GM12878 (cell line): ENCODE measurements around the gene ABCF1. TPM values are rescaled to one million over a fixed set of nuclear protein-coding genes. Genes with fewer than 3 reads are reported as not detected.

Experiments
- BCL3 ChIP-seq: IDR thresholded peaks from 2 replicates; pipeline ENCODE4 v1.6.1; 2011; ENCODE audit warnings: borderline replicate concordance, low read depth, mild to moderate bottlenecking, moderate library complexity, low read length; ENCODE audit not compliant: insufficient read depth, poor library complexity, severe bottlenecking
- BRCA1 ChIP-seq: IDR thresholded peaks from 2 replicates; pipeline ENCODE4 v1.6.1; 2011; ENCODE audit warnings: low read depth, low read length, improper control_type of control experiment
- CTCF ChIP-seq, 3 experiments: IDR thresholded peaks in 2 of 3; conservative IDR thresholded peaks in 1 of 3; 2 replicates each; pipeline ENCODE4 v1.5.1; 2011; ENCODE audit warnings: low read depth in 3 of 3, low read length in 3 of 3, mild to moderate bottlenecking in 3 of 3, control low read depth in 2 of 3, moderate library complexity in 2 of 3, inconsistent platforms in 1 of 3, mixed read lengths in 1 of 3; ENCODE audit not compliant: control insufficient read depth in 2 of 3, insufficient read depth in 1 of 3; ENCODE audit errors: extremely low read depth in 1 of 3
- IKZF1 ChIP-seq: fragments of 450-650 bp; conservative IDR thresholded peaks from 2 replicates; pipeline ENCODE4 v1.6.1; 2017; ENCODE audit warnings: antibody characterized with exemption, mild to moderate bottlenecking
- IKZF2 ChIP-seq, 2 experiments: fragments of 450-650 bp; IDR thresholded peaks; 2 replicates each; pipeline ENCODE4 v1.6.1; 2017; ENCODE audit warnings: mild to moderate bottlenecking in 2 of 2, moderate library complexity in 2 of 2
- LARP7 ChIP-seq: fragments of 450-650 bp; IDR thresholded peaks from 2 replicates; pipeline ENCODE4 v1.6.1; 2017; ENCODE audit warnings: mild to moderate bottlenecking
- POLR2AphosphoS5 ChIP-seq: IDR thresholded peaks from 2 replicates; pipeline ENCODE4 v1.6.1; 2011; ENCODE audit warnings: mild to moderate bottlenecking, low read length, inconsistent platforms
- USF1 ChIP-seq: IDR thresholded peaks from 2 replicates; pipeline ENCODE4 v1.6.1; 2011; ENCODE audit warnings: borderline replicate concordance, low read depth, mild to moderate bottlenecking, moderate library complexity, mixed read lengths, low read length; ENCODE audit not compliant: insufficient read depth; ENCODE audit errors: extremely low read length
- WRNIP1 ChIP-seq: IDR thresholded peaks from 2 replicates; pipeline ENCODE4 v1.6.1; 2011; ENCODE audit warnings: low read depth, low read length, improper control_type of control experiment, borderline replicate concordance
- ZBTB11 ChIP-seq: fragments of 450-650 bp; formaldehyde crosslinking; IDR thresholded peaks from 2 replicates; pipeline ENCODE4 v1.5.0; 2022; ENCODE audit warnings: mild to moderate bottlenecking, missing genetic modification characterization
- ZNF687 ChIP-seq: fragments of 450-650 bp; IDR thresholded peaks from 2 replicates; pipeline ENCODE4 v1.6.1; 2017; ENCODE audit warnings: mild to moderate bottlenecking, moderate library complexity
- ZSCAN29 ChIP-seq: fragments of 450-650 bp; IDR thresholded peaks from 2 replicates; pipeline ENCODE4 v1.6.1; 2017; ENCODE audit warnings: mild to moderate bottlenecking, moderate library complexity
- polyA plus RNA-seq, 11 experiments: library from polyadenylated mRNA; depleted of rRNA in 4 of 11; unstranded in 6 of 11; stranded (reverse) in 5 of 11; fragments of >200 nt; fragmentation: Nextera tagmentation in 4 of 11; fragmentation: Illumina TruSeq in 1 of 11; extraction: Ambion mirVana in 4 of 11; extraction: Trizol in 1 of 11; gene quantifications; 1 replicate in 1 of 11; 2 replicates in 10 of 11; pipeline versions ENCODE4 v1.2.1 to v1.2.3, GENCODE V29; 2011 to 2016; ENCODE audit warnings: inconsistent platforms in 2 of 11, missing spikeins in 2 of 11, low read depth in 1 of 11
- total RNA-seq, 4 experiments: library from RNA; depleted of rRNA in 3 of 4; stranded (reverse); fragments of >200 nt in 3 of 4; fragmentation: Illumina TruSeq in 1 of 4; extraction: Trizol in 1 of 4; gene quantifications; 2 replicates each; pipeline versions ENCODE4 v1.2.1 to v1.2.3, GENCODE V29; 2013 to 2021

ABCF1 gene
- total and polyA plus RNA-seq, 10 of the 15 experiments (the other 5 are each of a cell fraction or from before 2014, with no cell fraction given) = 21.3 to 79.6 (median 55.9) TPM

- TF ChIP-seq ZNF687 = no peak
- TF ChIP-seq ZSCAN29 = no peak
- TF ChIP-seq BRCA1 = no peak
- TF ChIP-seq IKZF1 = peak; percentile 51
- no peak for TF ChIP-seq CTCF (IDR thresholded peaks at IDR 0.05 in 2 of 3, conservative IDR thresholded peaks at IDR 0.05 in 1 of 3; ENCODE audit: control insufficient read depth in 2 of 3, extremely low read depth in 1 of 3, insufficient read depth in 1 of 3, low read depth in 3 of 3, low read length in 3 of 3)
- TF ChIP-seq USF1 = no peak
- no peak for TF ChIP-seq ZBTB11 (CRISPR knock-in tag)
- no peak for TF ChIP-seq POLR2AphosphoS5
- TF ChIP-seq LARP7 = no peak
- TF ChIP-seq WRNIP1 = no peak
- TF ChIP-seq BCL3 = no peak
- peak in 1 of 2 experiments; percentile 12; a peak in 1 of 4 replicates for TF ChIP-seq IKZF2 (IDR thresholded peaks at IDR 0.05)
Observed at GRCh38 chr6:30556066-30556905, 15.0 kb upstream of the ABCF1 start, which contains the start of gene GNL1 (continued).
